Panc1 (cell line): ENCODE measurements around the gene MYCBPAP.

Experiments
- SIN3A ChIP-seq: IDR thresholded peaks from 2 replicates; pipeline ENCODE4 v1.6.1; 2012; ENCODE audit warnings: low read depth, mild to moderate bottlenecking, low read length, moderate library complexity, borderline replicate concordance; ENCODE audit not compliant: insufficient read depth
- TCF7L2 ChIP-seq: IDR thresholded peaks from 2 replicates; pipeline ENCODE4 v1.6.1; 2011; ENCODE audit warnings: mild to moderate bottlenecking, low read depth, low read length, inconsistent platforms
- TF ChIP-seq, protein P1 (sequence below): fragments of 450-650 bp; IDR thresholded peaks from 2 replicates; pipeline ENCODE4 v1.5.1; 2017; ENCODE audit warnings: mild to moderate bottlenecking

DNA sequence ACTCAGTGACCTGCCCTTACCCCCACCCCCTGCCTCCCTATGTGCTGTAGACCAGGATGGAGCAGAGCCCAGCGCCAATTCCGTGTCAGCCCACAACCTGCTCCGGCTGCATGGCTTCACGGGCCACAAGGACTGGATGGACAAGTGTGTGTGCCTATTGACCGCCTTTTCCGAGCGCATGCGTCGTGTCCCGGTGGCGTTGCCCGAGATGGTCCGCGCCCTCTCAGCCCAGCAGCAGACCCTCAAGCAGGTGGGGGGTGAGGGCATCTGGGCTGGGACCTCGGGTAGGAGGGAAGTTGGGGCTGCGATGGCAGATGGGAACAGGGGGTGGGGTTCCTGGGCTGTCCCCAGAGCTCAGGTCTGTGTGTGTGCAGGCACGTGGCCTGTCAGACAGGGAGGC is 46.0 kb downstream of the MYCBPAP start:
- TF ChIP-seq, protein P1, sequence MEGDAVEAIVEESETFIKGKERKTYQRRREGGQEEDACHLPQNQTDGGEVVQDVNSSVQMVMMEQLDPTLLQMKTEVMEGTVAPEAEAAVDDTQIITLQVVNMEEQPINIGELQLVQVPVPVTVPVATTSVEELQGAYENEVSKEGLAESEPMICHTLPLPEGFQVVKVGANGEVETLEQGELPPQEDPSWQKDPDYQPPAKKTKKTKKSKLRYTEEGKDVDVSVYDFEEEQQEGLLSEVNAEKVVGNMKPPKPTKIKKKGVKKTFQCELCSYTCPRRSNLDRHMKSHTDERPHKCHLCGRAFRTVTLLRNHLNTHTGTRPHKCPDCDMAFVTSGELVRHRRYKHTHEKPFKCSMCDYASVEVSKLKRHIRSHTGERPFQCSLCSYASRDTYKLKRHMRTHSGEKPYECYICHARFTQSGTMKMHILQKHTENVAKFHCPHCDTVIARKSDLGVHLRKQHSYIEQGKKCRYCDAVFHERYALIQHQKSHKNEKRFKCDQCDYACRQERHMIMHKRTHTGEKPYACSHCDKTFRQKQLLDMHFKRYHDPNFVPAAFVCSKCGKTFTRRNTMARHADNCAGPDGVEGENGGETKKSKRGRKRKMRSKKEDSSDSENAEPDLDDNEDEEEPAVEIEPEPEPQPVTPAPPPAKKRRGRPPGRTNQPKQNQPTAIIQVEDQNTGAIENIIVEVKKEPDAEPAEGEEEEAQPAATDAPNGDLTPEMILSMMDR: no peak
- TF ChIP-seq TCF7L2 (no peak), SIN3A (no peak)
